DND-41 (cell line): Measurements from ENCODE around the gene ZMYND11.

Experiments used
- ATAC-seq: fragments of 200-7000 bp; cut with Tn5 transposase; 3 replicates; pipeline ENCODE4 v1.9.1; 2021; ENCODE audit warnings: low read depth; ENCODE audit not compliant: insufficient read depth
- DNase-seq: peaks from one replicate; pipeline ENCODE4 v3.0.0-alpha.2; 2020
- H2AFZ ChIP-seq: 2 replicates; pipeline ENCODE4 v1.6.0; 2012; ENCODE audit warnings: low read depth, low read length
- H3K27ac ChIP-seq: 2 replicates; pipeline ENCODE4 v1.5.1; 2012; ENCODE audit warnings: low read length, inconsistent platforms
- H3K27me3 ChIP-seq: fragments of 200-600 bp; sonication (generic); 2 replicates; pipeline ENCODE4 v1.6.0; 2012; ENCODE audit warnings: low read length, mild to moderate bottlenecking, inconsistent platforms; ENCODE audit not compliant: insufficient read depth, poor library complexity
- H3K36me3 ChIP-seq: 2 replicates; pipeline ENCODE4 v1.5.1; 2012; ENCODE audit warnings: low read length, inconsistent platforms; ENCODE audit not compliant: insufficient read depth
- H3K4me1 ChIP-seq: 2 replicates; pipeline ENCODE4 v1.5.1; 2012; ENCODE audit warnings: mild to moderate bottlenecking, low read length; ENCODE audit not compliant: insufficient read depth
- H3K4me2 ChIP-seq: 2 replicates; pipeline ENCODE4 v1.6.0; 2012; ENCODE audit warnings: mild to moderate bottlenecking, moderate library complexity, low read length, inconsistent platforms; ENCODE audit not compliant: insufficient read depth
- H3K4me3 ChIP-seq, 2 experiments: fragments of 200-600 bp in 1 of 2; shearing (Covaris generic) in 1 of 2; 2 replicates each; pipeline ENCODE4 v1.5.1; 2012 to 2016; ENCODE audit warnings: inconsistent platforms in 2 of 2, low read length in 2 of 2, mild to moderate bottlenecking in 2 of 2, low read depth in 1 of 2, moderate library complexity in 1 of 2
- H3K79me2 ChIP-seq: 2 replicates; pipeline ENCODE4 v1.6.0; 2012; ENCODE audit warnings: low read length, inconsistent platforms; ENCODE audit not compliant: insufficient read depth
- H3K9ac ChIP-seq: 2 replicates; pipeline ENCODE4 v1.6.0; 2012; ENCODE audit warnings: low read depth, mild to moderate bottlenecking, inconsistent platforms, low read length, moderate library complexity
- H3K9me3 ChIP-seq: 2 replicates; pipeline ENCODE4 v1.5.1; 2012; ENCODE audit warnings: low read length, moderate library complexity, mild to moderate bottlenecking, inconsistent platforms; ENCODE audit not compliant: insufficient read depth, severe bottlenecking
- H4K20me1 ChIP-seq: 2 replicates; pipeline ENCODE4 v1.6.0; 2012; ENCODE audit warnings: low read length; ENCODE audit not compliant: insufficient read depth
- CTCF ChIP-seq: IDR thresholded peaks from 2 replicates; pipeline ENCODE4 v1.5.1; 2012; ENCODE audit warnings: borderline replicate concordance, low read length, moderate library complexity, mild to moderate bottlenecking; ENCODE audit not compliant: poor library complexity, severe bottlenecking; ENCODE audit errors: extremely low read depth
- EZH2 ChIP-seq: IDR thresholded peaks from 3 replicates; pipeline ENCODE4 v1.6.1; 2012; ENCODE audit warnings: borderline replicate concordance, low read depth, mild to moderate bottlenecking, moderate library complexity, low read length, inconsistent platforms; ENCODE audit not compliant: severe bottlenecking

The ZMYND11 gene

GRCh38 chr10:215444-215843, 80.2 kb downstream of the ZMYND11 start:
- DNase-seq (no peak), ATAC-seq (no peak)
- TF ChIP-seq EZH2 = no peak
- TF ChIP-seq CTCF = no peak
- no peak overlapping the region for H3K4me3 ChIP-seq
- H2AFZ ChIP-seq = no peak overlapping the region
- H3K27me3 ChIP-seq = no peaks in the 10 kb centered on the region
- peaks cover 17% of the 10 kb centered on the region for H3K4me1 ChIP-seq
- H3K4me2 ChIP-seq = no peak overlapping the region
- H3K9me3 ChIP-seq = no peaks in the 10 kb centered on the region
- peaks cover 2% of the 10 kb centered on the region; the same call in 1 of the 2 replicates for H4K20me1 ChIP-seq
- no peak overlapping the region for H3K9ac ChIP-seq
- no peaks in the 10 kb centered on the region for H3K79me2 ChIP-seq
- H3K36me3 ChIP-seq = peaks cover 19% of the 10 kb centered on the region; the same call in 1 of the 2 replicates
- H3K27ac ChIP-seq = no peak overlapping the region

- peaks cover 2% of the 10 kb centered on the region; the same call in 1 of the 2 replicates for H4K20me1 ChIP-seq
- peaks cover 24% of the 10 kb centered on the region; the same call in 1 of the 2 replicates for H3K36me3 ChIP-seq
- H3K79me2 ChIP-seq = no peaks in the 10 kb centered on the region
- H2AFZ ChIP-seq = no peak overlapping the region
- ATAC-seq (no peak), DNase-seq (no peak)
- TF ChIP-seq CTCF = no peak
- no peak for TF ChIP-seq EZH2
- H3K9ac ChIP-seq = no peak overlapping the region
- H3K4me2 ChIP-seq = no peak overlapping the region
- H3K27ac ChIP-seq = no peak overlapping the region
- peaks cover 19% of the 10 kb centered on the region for H3K4me1 ChIP-seq
- H3K4me3 ChIP-seq = no peak overlapping the region
- no peaks in the 10 kb centered on the region for H3K27me3 ChIP-seq
- H3K9me3 ChIP-seq = no peaks in the 10 kb centered on the region
These were observed 83.5 kb downstream of the ZMYND11 start for GRCh38 chr10:218798-219197.

GRCh38 chr10:219731-220472, 84.6 kb downstream of the ZMYND11 start:
- ATAC-seq (no peak), DNase-seq (no peak)
- Histone ChIP-seq H4K20me1 (0 out of 2 replicates have a peak, but pooled peaks cover 2% of the 10 kb centered on the region), H3K9me3 (no peaks in the 10 kb centered on the region), H3K4me1 (peaks cover 19% of the 10 kb centered on the region), H3K36me3 (peaks cover 24% of the 10 kb centered on the region; the same call in 1 of the 2 replicates), H3K4me2 (no peak overlapping the region), H3K27ac (no peak overlapping the region), H3K79me2 (no peaks in the 10 kb centered on the region), H3K27me3 (no peaks in the 10 kb centered on the region), H2AFZ (no peak overlapping the region), H3K4me3 (no peak overlapping the region), H3K9ac (no peak overlapping the region)
- TF ChIP-seq EZH2 = no peak
- no peak for TF ChIP-seq CTCF
